GM21737 (cell line): ENCODE results near the gene ROGDI.

Experiments used
- ATAC-seq: cut with Tn5 transposase; IDR thresholded peaks from one replicate; pipeline ENCODE4 v1.9.1; 2021; ENCODE audit warnings: mild to moderate bottlenecking, moderate library complexity; ENCODE audit not compliant: unreplicated experiment

Gene ROGDI, protein sequence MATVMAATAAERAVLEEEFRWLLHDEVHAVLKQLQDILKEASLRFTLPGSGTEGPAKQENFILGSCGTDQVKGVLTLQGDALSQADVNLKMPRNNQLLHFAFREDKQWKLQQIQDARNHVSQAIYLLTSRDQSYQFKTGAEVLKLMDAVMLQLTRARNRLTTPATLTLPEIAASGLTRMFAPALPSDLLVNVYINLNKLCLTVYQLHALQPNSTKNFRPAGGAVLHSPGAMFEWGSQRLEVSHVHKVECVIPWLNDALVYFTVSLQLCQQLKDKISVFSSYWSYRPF

GRCh38 chr16:4801962-4802658 lies at the start of gene ROGDI:
ROGDI (minus strand) TSS chr16:4802633; CDS start chr16:4802571, 62 bp downstream.
- ATAC-seq = peak; percentile 46

GRCh38 chr16:4850211-4850610 lies 47.8 kb upstream of the ROGDI start:
- ATAC-seq = no peak

DNA sequence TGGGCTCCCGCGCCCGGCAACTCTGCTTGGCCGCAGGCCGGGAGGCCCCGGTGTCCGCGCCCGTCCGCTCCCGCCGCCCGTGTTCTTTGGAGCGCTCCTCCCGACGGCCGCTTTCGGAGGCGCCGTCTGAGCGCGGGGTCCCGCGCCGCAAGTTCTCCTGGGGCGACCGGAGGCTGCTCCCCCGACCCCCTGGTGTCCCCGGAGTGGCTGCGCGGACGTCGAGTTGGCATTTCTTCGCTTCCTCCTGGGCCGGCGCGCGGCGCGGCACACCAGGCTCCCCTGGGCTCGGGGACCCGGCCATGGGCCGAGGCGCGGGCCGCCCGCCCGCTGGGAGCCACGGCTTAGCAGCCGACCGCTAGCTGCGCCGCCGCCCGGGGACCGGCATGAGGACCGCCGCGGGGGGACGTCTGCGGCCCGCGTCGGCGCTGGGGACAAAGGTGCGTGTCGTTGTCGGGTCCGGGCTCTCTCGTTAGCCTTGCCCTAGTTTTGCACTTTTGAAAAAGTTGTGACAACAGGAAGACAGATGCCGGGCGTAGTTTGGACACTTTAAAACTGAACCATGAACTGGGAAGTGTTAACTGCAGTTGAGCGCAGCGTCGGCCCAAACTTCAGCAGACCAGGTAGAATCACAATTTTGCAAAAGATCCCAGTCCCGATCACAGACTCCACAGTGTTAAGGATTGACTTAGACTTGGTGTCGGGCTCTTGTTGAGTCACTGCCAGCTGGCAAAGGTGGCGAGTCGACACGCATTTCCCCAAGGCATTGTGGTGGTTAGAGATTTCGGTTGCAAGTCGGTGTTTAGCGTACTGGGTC lies 45.5 kb upstream of the ROGDI start:
- ATAC-seq = peak; percentile 22

GRCh38 chr16:4846901-4847773 lies 44.7 kb upstream of the ROGDI start, which contains the start of the genes GLYR1 and UBN1:
GLYR1 (minus strand) TSS chr16:4847288; CDS start chr16:4847265, 23 bp downstream.
UBN1 (plus strand) TSS chr16:4847481; CDS start chr16:4852918, 5,437 bp downstream.
- peak; percentile 84 for ATAC-seq

DNA sequence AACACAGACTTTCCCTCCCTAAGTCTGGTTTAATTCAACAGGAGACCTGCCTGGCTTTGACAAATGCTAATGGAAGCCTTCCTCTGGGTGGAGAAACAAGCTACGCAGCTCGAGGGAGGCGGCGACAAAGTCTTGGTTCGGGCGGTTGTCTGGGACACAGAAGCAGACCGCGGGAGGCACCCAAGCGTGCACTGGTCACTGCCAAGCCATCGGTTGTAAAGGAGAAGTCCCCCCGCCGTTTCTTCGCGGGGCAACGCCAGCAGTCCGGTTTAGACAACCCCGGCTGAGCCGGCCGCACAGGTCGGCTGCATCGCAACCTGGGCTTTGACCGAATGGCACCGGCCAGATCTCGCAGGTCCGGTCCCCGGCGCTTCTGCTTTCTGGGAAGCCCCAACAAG lies 44.1 kb upstream of the ROGDI start:
- ATAC-seq = peak; percentile 9

DNA sequence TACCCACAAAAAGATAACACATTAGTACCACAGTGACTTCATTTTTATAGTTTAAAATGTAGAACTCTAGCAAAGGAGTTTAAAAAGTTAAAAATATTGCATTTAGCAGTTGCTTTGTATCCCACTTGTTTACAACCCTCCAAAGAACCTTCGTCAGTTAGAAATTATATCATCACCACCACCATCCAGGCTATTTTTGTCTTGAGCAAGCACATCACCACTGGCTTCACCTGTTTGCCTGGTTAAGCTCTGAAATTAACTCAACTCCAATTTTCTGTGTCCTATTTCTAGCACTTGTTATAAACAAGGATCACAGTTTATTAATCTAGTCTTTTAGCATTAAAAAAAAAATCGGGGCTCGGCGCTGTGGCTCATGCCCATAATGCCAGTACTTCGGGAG lies 38.6 kb upstream of the ROGDI start:
- ATAC-seq = no peak

- ATAC-seq = no peak
Measured at GRCh38 chr16:4839942-4840341, 37.5 kb upstream of the ROGDI start.

- no peak for ATAC-seq
Measured at GRCh38 chr16:4837733-4838501, 35.5 kb upstream of the ROGDI start.

- no peak for ATAC-seq
Measured at GRCh38 chr16:4836727-4837126, 34.3 kb upstream of the ROGDI start.

DNA sequence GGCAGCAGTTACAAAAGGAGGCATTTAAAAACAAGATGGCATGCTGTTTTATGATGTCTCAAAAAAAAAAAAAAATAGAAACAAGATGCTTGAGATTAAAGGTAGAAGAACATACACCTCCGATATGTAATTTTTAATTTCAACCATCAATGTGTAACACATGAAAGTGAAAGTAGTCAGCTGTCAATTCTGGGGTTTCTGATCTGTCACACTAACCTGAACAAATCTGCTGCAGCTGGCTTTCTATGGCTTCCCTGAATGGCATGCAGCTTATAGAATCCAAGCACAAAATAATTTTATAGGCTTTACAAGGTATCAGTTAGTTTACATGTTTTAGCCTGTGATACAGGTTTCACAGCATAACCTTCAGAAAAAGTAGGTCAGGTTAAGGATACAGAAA lies 31.2 kb upstream of the ROGDI start:
- ATAC-seq = no peak

DNA sequence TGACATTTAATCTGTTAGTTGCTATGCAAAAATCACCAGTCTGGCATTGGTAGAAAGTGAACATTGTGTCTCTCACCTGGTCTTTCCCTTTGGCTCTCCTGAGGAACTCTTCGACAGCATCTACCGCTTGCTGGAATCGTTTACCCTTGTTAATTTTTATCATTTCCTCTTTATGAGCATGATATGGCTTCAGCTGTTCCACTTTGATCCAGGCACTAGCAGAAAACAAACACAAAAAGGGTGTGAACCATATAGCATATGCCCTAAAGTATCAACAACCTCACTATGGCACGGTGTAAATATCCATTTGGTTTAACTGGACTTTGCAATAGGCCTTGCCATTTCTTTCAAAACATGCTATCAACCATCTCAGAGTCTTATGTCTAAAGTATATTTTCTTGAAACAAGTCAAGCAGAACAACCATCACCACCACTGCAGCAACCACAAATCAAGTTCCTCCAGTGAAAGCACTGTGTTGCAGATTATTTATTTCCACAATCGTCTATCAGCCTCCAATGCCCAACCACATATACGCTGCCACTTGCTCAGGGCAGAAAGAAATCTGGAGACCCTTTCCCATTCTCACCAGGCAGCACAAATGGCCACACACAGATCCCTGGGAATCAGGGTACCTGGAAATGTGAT lies 30.4 kb upstream of the ROGDI start:
- ATAC-seq = no peak

DNA sequence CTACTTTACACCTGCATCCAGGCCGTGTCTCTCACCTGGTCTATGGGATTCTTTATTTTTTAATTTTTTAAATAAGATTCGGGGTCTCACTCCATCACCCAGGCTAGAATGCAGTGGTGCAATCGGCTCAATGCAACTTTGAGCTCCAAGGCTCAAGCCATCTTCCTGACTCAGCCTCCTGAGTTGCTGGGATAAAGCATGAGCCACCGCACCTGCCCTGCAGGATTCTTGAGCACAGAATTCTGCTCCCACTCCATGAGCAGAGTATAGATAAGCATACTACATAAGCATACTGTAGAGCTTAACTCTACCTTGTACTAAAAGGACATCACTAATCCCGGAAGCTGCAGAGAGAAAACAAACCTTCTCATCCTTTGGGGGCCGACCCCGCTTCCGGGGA lies 29.2 kb upstream of the ROGDI start:
- no peak for ATAC-seq

- ATAC-seq = no peak
Measured at GRCh38 chr16:4830408-4830807, 28.0 kb upstream of the ROGDI start.

DNA sequence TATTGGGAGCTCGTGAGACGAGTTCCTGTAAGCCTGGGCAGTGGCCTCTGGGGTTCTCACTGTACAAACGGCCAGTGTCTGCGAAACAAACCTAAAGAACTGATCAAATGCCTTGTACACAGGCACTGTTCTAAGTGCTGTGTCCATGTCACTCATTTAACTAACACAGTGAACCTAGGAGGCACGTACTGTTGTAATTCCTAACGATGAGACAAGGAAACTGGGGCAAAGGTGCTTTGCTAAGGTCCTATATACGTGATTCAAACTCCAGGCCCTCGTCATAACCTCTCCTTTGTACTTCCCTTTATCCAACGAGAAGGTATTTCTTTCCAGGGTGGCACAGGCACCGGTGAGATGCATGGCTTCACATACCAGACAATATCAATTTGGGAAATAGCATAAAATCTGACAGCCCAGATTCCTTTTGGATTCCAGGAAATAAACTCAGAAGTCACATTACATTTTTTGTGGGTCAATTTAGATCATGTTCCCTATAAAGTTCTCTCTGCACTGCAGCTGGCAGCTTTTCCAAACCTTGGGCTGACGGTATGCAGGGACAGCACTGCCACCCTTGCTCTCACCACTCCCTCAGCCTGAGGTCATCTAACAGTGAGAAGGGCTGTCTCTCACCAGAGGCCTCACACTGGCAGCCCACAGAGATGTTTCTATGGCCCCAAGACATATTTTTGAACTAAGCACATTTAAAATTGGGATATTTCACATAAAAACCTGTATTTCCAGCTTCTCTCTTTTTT lies 26.3 kb upstream of the ROGDI start:
- no peak for ATAC-seq

- ATAC-seq = no peak
Measured at GRCh38 chr16:4826980-4827379, 24.5 kb upstream of the ROGDI start.

GRCh38 chr16:4826526-4826925 lies 24.1 kb upstream of the ROGDI start:
- ATAC-seq = no peak

DNA sequence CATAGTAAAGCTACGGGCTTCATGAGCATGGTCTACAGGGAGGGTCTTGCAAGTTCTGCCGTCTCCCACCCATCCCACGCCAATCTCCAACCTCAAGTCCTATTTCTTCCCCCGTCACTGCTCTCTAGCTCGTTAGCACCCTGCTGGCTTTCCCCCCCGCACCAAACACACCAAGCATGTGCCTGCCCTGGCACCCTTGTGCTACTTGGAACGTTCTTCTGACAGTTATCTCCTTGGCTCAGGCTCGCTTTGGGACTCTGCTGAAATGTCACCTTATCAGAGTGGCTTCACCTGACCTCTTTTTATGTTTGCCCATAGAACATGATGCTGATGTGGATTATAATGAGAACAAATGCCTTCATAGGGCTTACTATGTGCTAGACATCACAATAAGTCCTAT lies 22.8 kb upstream of the ROGDI start:
- ATAC-seq = no peak

- ATAC-seq = no peak
Measured at GRCh38 chr16:4820652-4821051, 18.2 kb upstream of the ROGDI start.
